Measurements from ENCODE around the gene MPHOSPH9. TPM values are rescaled to one million over a fixed set of nuclear protein-coding genes. Genes with fewer than 3 reads are reported as not detected.
A peak's percentile ranks its signal among the peaks of the same experiment; 100 is the strongest.

MPHOSPH9 gene
- total RNA-seq, result 42.7 and 43.6 TPM in 2 replicates

- H3K79me2 ChIP-seq (ENCODE audit: insufficient read depth, low read length), result peaks cover 71% of the 10 kb centered on the region
- H3K27me3 ChIP-seq (ENCODE audit: insufficient read depth, low read length), result no peaks in the 10 kb centered on the region
- peak within 1 kb of the TSS; percentile 88 for H2AFZ ChIP-seq (ENCODE audit: low read length)
- peaks cover 20% of the 10 kb centered on the region for H3K4me1 ChIP-seq (ENCODE audit: insufficient read depth, low read length)
- H3K9me3 ChIP-seq (ENCODE audit: low read depth, low read length), result no peaks in the 10 kb centered on the region
- H3K27ac ChIP-seq (ENCODE audit: low read depth, low read length), result peak within 1 kb of the TSS; percentile 69
- DNase-seq (ENCODE audit: insufficient read length, low spot score, missing footprints), result peak; percentile 98
- peak within 1 kb of the TSS; percentile 92 for H3K4me3 ChIP-seq (ENCODE audit: insufficient read depth, low read length)
- peak within 1 kb of the TSS; percentile 97 for H3K4me2 ChIP-seq (ENCODE audit: insufficient read depth, low read length)
- TF ChIP-seq CTCF (IDR thresholded peaks at IDR 0.05; ENCODE audit: extremely low read depth, low read depth, low read length), result no peak
- no peaks in the 10 kb centered on the region for H3K36me3 ChIP-seq (ENCODE audit: insufficient read depth, low read length)
- H4K20me1 ChIP-seq (ENCODE audit: insufficient read depth, low read length), result no peaks in the 10 kb centered on the region
Observed at GRCh38 chr12:123232807-123233504, at the start of gene MPHOSPH9, which contains the start of gene MTRFR. TSS of gene MPHOSPH9 (minus strand) at chr12:123233141. CDS start at chr12:123230364, 2,777 bp downstream. TSS of gene MTRFR (plus strand) at chr12:123233436. CDS start at chr12:123253675, 20,239 bp downstream.

GRCh38 chr12:123282111-123282510 lies 49.2 kb upstream of the MPHOSPH9 start:
- Histone ChIP-seq H3K27me3 (ENCODE audit: insufficient read depth, low read length) (no peaks in the 10 kb centered on the region), H3K4me3 (ENCODE audit: insufficient read depth, low read length) (no peak overlapping the region), H4K20me1 (ENCODE audit: insufficient read depth, low read length) (no peaks in the 10 kb centered on the region), H2AFZ (ENCODE audit: low read length) (no peak overlapping the region), H3K27ac (ENCODE audit: low read depth, low read length) (no peak overlapping the region), H3K4me2 (ENCODE audit: insufficient read depth, low read length) (no peak overlapping the region), H3K4me1 (ENCODE audit: insufficient read depth, low read length) (peaks cover 4% of the 10 kb centered on the region), H3K36me3 (ENCODE audit: insufficient read depth, low read length) (no peaks in the 10 kb centered on the region), H3K9me3 (ENCODE audit: low read depth, low read length) (no peaks in the 10 kb centered on the region), H3K79me2 (ENCODE audit: insufficient read depth, low read length) (no peaks in the 10 kb centered on the region)
- no peak for DNase-seq (ENCODE audit: insufficient read length, low spot score, missing footprints)
- TF ChIP-seq CTCF (IDR thresholded peaks at IDR 0.05; ENCODE audit: extremely low read depth, low read depth, low read length), result no peak

GRCh38 chr12:123280971-123281370 lies 48.0 kb upstream of the MPHOSPH9 start:
- no peak for TF ChIP-seq CTCF (IDR thresholded peaks at IDR 0.05; ENCODE audit: extremely low read depth, low read depth, low read length)
- Histone ChIP-seq H3K79me2 (ENCODE audit: insufficient read depth, low read length) (no peaks in the 10 kb centered on the region), H3K9me3 (ENCODE audit: low read depth, low read length) (no peaks in the 10 kb centered on the region), H3K27ac (ENCODE audit: low read depth, low read length) (no peak overlapping the region), H3K36me3 (ENCODE audit: insufficient read depth, low read length) (no peaks in the 10 kb centered on the region), H3K4me3 (ENCODE audit: insufficient read depth, low read length) (no peak overlapping the region), H3K27me3 (ENCODE audit: insufficient read depth, low read length) (no peaks in the 10 kb centered on the region), H3K4me1 (ENCODE audit: insufficient read depth, low read length) (no peaks in the 10 kb centered on the region), H4K20me1 (ENCODE audit: insufficient read depth, low read length) (no peaks in the 10 kb centered on the region), H3K4me2 (ENCODE audit: insufficient read depth, low read length) (no peak overlapping the region), H2AFZ (ENCODE audit: low read length) (no peak overlapping the region)
- peak; percentile 47 for DNase-seq (ENCODE audit: insufficient read length, low spot score, missing footprints)

GRCh38 chr12:123278101-123278627 lies 45.2 kb upstream of the MPHOSPH9 start:
- Histone ChIP-seq H3K4me2 (ENCODE audit: insufficient read depth, low read length) (no peak overlapping the region), H3K36me3 (ENCODE audit: insufficient read depth, low read length) (no peaks in the 10 kb centered on the region), H3K27ac (ENCODE audit: low read depth, low read length) (no peak overlapping the region), H3K4me3 (ENCODE audit: insufficient read depth, low read length) (no peak overlapping the region), H4K20me1 (ENCODE audit: insufficient read depth, low read length) (no peaks in the 10 kb centered on the region), H3K4me1 (ENCODE audit: insufficient read depth, low read length) (no peaks in the 10 kb centered on the region), H3K27me3 (ENCODE audit: insufficient read depth, low read length) (no peaks in the 10 kb centered on the region), H2AFZ (ENCODE audit: low read length) (no peak overlapping the region), H3K79me2 (ENCODE audit: insufficient read depth, low read length) (no peaks in the 10 kb centered on the region), H3K9me3 (ENCODE audit: low read depth, low read length) (no peaks in the 10 kb centered on the region)
- TF ChIP-seq CTCF (IDR thresholded peaks at IDR 0.05; ENCODE audit: extremely low read depth, low read depth, low read length), result no peak
- no peak for DNase-seq (ENCODE audit: insufficient read length, low spot score, missing footprints)
